Activated CD4-positive, alpha-beta memory T cell treated with anti-CD3 and anti-CD28 coated beads, Interleukin-2, amount 10 ng/mL, durations not matched to agents 7 days and 5 days (primary cell): ENCODE measurements around the gene FN3K. TPM values are rescaled to one million over a fixed set of nuclear protein-coding genes. Genes with fewer than 3 reads are reported as not detected.

Source experiments
- CTCF ChIA-PET: fragments of 350-600 bp; sonication (Branson Sonifier 250); formaldehyde crosslinking; loops from one replicate; lab custom pipeline; 2021; ENCODE audit warnings: antibody characterized with exemption, inconsistent platforms; lab: Charles Lee
- POLR2A ChIA-PET: fragments of 350-600 bp; sonication (Branson Sonifier 250); formaldehyde crosslinking; loops from one replicate; lab custom pipeline; 2021; ENCODE audit warnings: antibody characterized with exemption; lab: Charles Lee
- DNase-seq: peaks from one replicate; pipeline ENCODE4 v3.0.0-alpha.2; 2020
- H3K27ac Mint-ChIP-seq: one replicate; pipeline ENCODE4 v1.8.0; 2021; ENCODE audit warnings: mild to moderate bottlenecking, mixed read lengths
- H3K27me3 Mint-ChIP-seq: one replicate; pipeline ENCODE4 v1.8.0; 2021; ENCODE audit warnings: mixed read lengths
- H3K36me3 Mint-ChIP-seq: one replicate; pipeline ENCODE4 v1.8.0; 2021; ENCODE audit warnings: low read depth, mixed read lengths
- H3K4me1 Mint-ChIP-seq: one replicate; pipeline ENCODE4 v1.8.0; 2021; ENCODE audit warnings: mixed read lengths
- H3K4me3 Mint-ChIP-seq: one replicate; pipeline ENCODE4 v1.8.0; 2021; ENCODE audit warnings: mild to moderate bottlenecking, mixed read lengths
- H3K9me3 Mint-ChIP-seq: one replicate; pipeline ENCODE4 v1.8.0; 2021; ENCODE audit warnings: mixed read lengths
- total RNA-seq, 2 experiments: library from RNA; stranded (reverse); gene quantifications; one replicate each; pipeline ENCODE4 v1.2.3, GENCODE V29; 2021

Gene FN3K
- total RNA-seq, 2 experiments from 2014 or later = 2.4 to 3.7 TPM

DNA sequence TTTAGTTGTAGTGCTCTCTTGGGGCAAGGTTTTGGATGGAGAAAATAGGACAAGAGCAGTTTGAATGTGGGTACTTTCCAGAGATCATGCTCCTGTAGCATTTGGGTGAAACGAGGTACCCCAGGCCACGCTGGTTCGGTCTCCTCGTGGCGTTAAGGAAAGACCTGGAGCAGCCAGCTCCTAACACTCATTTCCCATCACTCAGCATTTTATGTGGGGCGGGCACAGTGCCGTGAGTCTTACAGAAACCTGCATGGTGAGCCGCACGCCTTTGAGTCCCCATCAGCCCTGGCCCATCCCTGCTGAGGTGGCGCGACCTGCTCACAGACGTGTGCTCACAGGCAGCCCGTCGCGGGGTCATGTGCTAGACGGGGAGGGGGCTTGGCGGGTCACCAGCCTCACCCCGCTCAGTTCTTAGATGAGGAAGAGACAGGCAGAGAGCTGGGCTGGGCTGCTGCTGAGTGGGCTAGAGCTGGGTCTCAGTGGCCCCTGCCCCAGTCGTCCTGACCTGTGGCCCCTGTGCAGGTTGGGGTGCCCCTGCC, 53.7 kb downstream of the FN3K start:
- Mint-ChIP-seq H3K4me3 (no peak overlapping the region), H3K4me1 (no peaks in the 10 kb centered on the region), H3K36me3 (peaks cover 4% of the 10 kb centered on the region), H3K27ac (no peak overlapping the region), H3K27me3 (no peaks in the 10 kb centered on the region), H3K9me3 (no peaks in the 10 kb centered on the region)
- DNase-seq = no peak
- ChIA-PET CTCF (no interaction called here), POLR2A (no interaction called here)

DNA sequence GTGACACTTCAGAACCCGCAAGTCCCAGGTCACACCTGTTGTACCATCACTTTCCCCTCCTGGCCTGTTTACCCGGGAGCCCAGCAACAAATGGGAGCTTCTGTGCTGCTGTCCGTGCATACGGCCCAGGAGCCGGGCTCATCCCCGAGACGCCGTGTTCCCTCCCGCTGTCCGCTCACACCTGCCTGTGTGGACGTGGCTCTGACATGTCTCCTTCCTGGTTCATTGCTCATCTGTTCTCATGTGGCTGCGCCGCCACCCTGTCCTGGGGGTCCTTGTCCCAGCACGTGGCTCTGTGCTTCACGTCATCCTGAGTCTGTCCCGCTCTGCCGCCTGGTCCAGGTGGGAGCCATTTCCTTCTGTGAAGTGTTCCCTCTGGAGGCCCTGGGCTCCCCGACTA, 54.4 kb downstream of the FN3K start:
- ChIA-PET CTCF (no interaction called here), POLR2A (no interaction called here)
- Mint-ChIP-seq H3K4me1 (no peaks in the 10 kb centered on the region), H3K4me3 (no peak overlapping the region), H3K27ac (no peak overlapping the region), H3K27me3 (no peaks in the 10 kb centered on the region), H3K36me3 (no peaks in the 10 kb centered on the region), H3K9me3 (no peaks in the 10 kb centered on the region)
- no peak for DNase-seq

DNA sequence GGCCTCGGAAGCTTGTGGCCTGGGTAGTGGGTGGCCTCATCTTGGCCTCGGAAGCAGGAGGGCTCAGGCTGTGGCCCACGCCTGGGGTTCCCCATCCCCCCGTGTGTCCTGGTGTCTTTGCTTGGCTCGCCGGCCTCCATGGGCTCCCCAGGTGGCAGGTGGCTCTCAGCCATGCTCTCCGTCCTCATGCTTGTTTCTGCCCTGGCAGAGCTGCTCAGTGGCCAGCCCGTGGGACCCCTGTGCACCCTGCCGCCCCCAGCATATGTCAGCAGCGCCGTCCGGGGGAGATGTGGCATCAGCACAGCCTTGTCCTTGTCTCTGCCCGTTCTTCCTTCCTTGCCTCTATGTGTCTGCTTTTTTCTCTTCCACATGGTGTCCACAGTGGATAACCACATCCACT, 55.0 kb downstream of the FN3K start:
- Mint-ChIP-seq H3K27me3 (no peaks in the 10 kb centered on the region), H3K4me3 (no peak overlapping the region), H3K27ac (no peak overlapping the region), H3K36me3 (no peaks in the 10 kb centered on the region), H3K4me1 (no peaks in the 10 kb centered on the region), H3K9me3 (no peaks in the 10 kb centered on the region)
- POLR2A ChIA-PET = no interaction called here
- DNase-seq = no peak
- CTCF ChIA-PET = no interaction called here

DNA sequence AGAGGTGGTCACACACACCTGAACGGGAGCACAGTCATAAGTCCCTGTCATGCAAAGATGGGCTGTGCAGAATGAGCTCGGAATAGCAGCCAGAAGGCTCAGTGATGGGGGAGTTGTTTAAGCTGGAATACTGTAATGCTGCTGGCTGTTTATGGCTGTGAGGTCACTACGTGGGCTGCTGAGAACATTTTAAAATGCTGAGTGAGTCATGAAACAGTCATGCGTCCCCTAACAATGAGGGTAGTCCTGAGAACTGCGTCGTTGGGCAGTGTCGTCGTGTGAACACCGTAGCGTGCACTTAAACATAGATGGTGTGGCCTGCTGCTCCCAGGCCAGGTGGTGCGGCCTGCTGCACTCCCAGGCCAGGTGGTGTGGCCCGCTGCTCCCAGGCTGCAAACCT, 56.1 kb downstream of the FN3K start:
- POLR2A ChIA-PET = no interaction called here
- no peak for DNase-seq
- no peaks in the 10 kb centered on the region for H3K4me1 Mint-ChIP-seq
- H3K36me3 Mint-ChIP-seq = no peaks in the 10 kb centered on the region
- H3K4me3 Mint-ChIP-seq = no peak overlapping the region
- CTCF ChIA-PET = no interaction called here
- no peaks in the 10 kb centered on the region for H3K27me3 Mint-ChIP-seq
- no peak overlapping the region for H3K27ac Mint-ChIP-seq
- H3K9me3 Mint-ChIP-seq = no peaks in the 10 kb centered on the region

DNA sequence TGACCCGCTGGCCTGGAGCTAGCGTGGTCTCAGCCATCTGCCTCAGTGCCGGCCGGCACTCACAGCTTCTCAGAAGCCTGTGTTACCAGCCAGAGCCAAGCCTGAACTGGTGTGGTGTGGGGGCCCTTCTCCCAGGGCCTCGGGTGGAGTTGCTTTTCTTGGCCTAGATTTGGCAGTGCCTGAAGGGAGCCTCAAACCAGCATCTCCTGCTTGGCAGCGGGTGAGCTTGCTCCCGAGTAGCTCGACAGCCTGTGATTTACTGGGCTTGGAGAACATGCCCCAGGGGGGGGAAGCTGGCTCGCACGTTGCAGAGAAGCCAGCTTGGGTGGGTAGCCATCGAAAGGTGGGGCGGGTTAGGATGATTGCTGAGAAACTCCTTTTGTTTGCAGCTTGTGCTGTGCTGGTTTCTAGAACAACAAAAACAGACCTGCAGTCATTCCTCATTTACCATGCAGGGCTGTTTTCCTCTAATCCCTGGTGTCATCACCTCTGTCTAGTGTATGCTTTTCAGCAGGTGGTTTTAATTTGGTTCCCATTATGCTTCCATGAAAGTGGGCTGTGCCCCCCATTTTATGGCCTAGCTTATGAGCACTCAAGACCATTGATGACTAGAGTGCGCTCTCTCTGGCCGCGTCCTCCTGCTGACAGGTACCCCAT, 58.7 kb downstream of the FN3K start:
- no peaks in the 10 kb centered on the region for H3K9me3 Mint-ChIP-seq
- H3K4me3 Mint-ChIP-seq = no peak overlapping the region
- CTCF ChIA-PET = interaction anchor here (0.5 to 1.0 kb wide), 2 partner anchors 12 to 15 kb away, joined by 3 read pairs; no protein-coding TSS in a partner anchor
- H3K36me3 Mint-ChIP-seq = peaks cover 5% of the 10 kb centered on the region
- POLR2A ChIA-PET = interaction anchor here (1.3 kb wide), 1 partner anchor 70 kb away, joined by 3 read pairs; no protein-coding TSS in a partner anchor
- no peaks in the 10 kb centered on the region for H3K27me3 Mint-ChIP-seq
- no peak for DNase-seq
- H3K27ac Mint-ChIP-seq = no peak overlapping the region
- no peaks in the 10 kb centered on the region for H3K4me1 Mint-ChIP-seq

DNA sequence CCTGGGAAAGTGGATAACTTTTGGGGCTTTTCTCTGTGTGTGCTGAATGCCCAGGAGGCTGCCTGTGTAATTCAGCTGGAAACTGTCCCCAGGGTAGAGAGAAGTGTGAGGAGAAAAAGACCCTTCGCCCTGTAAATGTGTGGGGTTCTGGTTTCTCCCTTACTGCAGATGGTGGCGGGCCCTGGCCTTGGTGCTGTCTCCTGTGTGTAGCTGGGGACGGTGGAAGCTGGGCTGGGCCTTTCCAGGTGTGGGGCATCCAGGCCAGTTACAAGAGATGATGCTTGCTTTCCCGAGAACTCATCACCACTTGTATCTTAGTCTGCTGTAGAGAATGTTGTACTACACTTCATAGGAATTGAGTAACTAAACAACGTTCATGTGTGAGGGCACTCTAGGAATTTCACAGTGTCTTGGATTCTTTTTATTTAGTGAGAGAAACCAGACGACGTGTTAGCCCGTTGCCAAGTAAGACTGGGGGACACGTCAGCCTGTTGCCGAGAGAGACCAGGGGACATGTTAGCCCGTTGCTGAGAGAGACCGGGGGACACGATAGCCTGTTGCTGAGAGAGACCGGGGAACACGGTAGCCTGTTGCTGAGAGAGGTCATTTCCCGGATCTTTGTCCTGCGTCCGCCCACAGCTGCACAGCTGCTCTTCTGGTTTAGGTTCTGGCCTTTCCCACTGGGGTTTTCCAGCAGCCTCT, 59.5 kb downstream of the FN3K start:
- Mint-ChIP-seq H3K36me3 (peaks cover 8% of the 10 kb centered on the region), H3K4me1 (no peaks in the 10 kb centered on the region), H3K4me3 (no peak overlapping the region), H3K27me3 (no peaks in the 10 kb centered on the region), H3K27ac (no peak overlapping the region), H3K9me3 (no peaks in the 10 kb centered on the region)
- DNase-seq = no peak
- ChIA-PET CTCF (no interaction called here), POLR2A (no interaction called here)

DNA sequence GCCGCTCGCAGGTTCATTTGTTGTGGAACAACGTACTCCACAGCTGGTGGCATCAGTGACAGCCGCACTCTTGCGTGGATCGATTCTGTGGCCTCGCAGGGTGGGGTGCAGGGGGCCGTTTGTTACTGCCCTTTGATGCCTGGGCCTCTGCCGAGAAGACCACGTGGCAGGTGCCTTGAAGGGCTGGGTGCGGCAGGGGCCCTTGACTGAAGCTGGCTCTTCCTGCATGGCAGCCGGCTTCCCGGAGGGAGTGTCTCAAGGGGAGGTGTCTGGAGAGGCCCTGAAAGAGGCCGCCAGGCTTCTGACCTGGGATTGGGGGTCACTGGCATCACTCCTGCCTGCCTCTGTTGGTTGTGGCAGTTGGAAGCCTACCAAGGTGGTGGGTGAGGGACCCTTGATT, 60.2 kb downstream of the FN3K start:
- Mint-ChIP-seq H3K4me1 (no peaks in the 10 kb centered on the region), H3K27ac (no peak overlapping the region), H3K27me3 (no peaks in the 10 kb centered on the region), H3K36me3 (peaks cover 14% of the 10 kb centered on the region), H3K9me3 (no peaks in the 10 kb centered on the region), H3K4me3 (no peak overlapping the region)
- POLR2A ChIA-PET = no interaction called here
- CTCF ChIA-PET = no interaction called here
- DNase-seq = no peak

DNA sequence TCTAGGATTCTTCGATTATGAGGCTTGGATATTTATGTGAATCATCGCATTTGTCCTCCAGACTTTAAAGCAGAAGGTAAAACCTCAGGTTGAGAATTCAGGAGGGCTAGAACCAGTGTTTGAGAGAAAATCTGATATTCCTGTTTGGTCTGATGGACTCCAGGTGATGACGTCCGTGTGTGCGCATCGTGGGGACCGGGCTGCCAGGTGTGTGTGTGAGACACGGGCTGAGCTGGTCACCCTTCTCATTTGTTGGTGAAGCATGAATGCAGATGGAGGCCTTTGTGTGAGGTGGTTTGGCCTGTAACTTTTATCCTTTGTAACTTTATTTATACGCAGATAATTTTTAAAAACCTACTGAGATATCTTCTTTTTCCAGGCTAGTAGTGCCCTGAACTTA, 61.6 kb downstream of the FN3K start:
- Mint-ChIP-seq H3K27me3 (no peaks in the 10 kb centered on the region), H3K9me3 (peaks cover 4% of the 10 kb centered on the region), H3K36me3 (peaks cover 24% of the 10 kb centered on the region), H3K27ac (no peak overlapping the region), H3K4me3 (no peak overlapping the region), H3K4me1 (peaks cover 4% of the 10 kb centered on the region)
- ChIA-PET CTCF (no interaction called here), POLR2A (no interaction called here)
- DNase-seq = no peak

DNA sequence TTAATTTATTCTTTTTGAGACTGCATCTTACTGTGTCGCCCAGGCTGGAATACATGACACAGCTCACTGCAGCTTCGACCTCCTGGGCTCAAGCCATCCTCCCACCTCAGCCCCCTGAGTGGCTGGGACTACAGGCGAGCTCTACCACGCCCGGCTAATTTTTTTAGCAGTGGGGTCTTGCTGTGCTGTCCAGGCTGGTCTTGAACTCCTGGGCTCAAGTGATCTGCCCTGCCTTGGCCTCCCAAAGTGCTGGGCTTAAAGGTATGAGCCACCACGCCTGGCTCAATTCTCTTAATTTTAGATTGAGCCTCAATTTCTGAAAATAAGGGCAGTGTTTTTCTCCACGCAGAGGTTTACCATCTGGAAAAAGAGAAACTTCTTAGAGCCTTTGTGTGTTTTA, 63.3 kb downstream of the FN3K start:
- no peak overlapping the region for H3K27ac Mint-ChIP-seq

DNA sequence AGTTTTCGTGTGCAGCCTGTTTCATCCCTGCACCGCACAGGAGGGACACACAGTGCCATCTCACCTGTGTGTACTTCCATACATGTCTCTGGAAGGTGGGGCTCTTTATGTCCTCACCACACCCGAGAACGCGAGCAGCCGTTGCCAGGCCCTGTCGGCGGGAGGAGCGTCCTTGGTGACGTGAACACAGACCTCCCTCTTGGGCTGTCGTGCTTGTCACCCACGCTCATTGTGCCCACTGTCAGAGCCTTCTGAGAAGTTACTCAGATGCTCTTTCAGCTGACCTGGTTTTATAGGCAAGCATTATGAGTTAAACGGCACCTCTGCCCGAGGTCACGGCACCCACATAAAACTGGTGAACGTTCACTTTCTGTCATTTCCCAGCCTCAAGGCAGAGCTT, 64.2 kb downstream of the FN3K start:
- POLR2A ChIA-PET = no interaction called here
- Mint-ChIP-seq H3K27ac (no peak overlapping the region), H3K27me3 (no peaks in the 10 kb centered on the region), H3K36me3 (peaks cover 24% of the 10 kb centered on the region), H3K4me1 (peaks cover 8% of the 10 kb centered on the region), H3K4me3 (no peak overlapping the region), H3K9me3 (peaks cover 4% of the 10 kb centered on the region)
- CTCF ChIA-PET = no interaction called here
- DNase-seq = no peak

More for the DNA sequence above, 63.3 kb downstream of the FN3K start:
- Mint-ChIP-seq H3K36me3 (peaks cover 24% of the 10 kb centered on the region), H3K27me3 (no peaks in the 10 kb centered on the region), H3K4me1 (peaks cover 8% of the 10 kb centered on the region), H3K4me3 (no peak overlapping the region), H3K9me3 (peaks cover 4% of the 10 kb centered on the region)
- no peak for DNase-seq
- CTCF ChIA-PET = interaction anchor here (0.6 to 0.7 kb wide), 2 partner anchors 11 to 243 kb away, joined by 3 read pairs; no protein-coding TSS in a partner anchor
- POLR2A ChIA-PET = no interaction called here

Other genes starting within 250 kb of the FN3K start
- 10 to 100 TPM; 53.3 to 68.2 TPM for gene FOXK2, start 215.9 kb upstream of the FN3K start, total RNA-seq
- gene WDR45B, start 87.2 kb upstream of the FN3K start, total RNA-seq = 10 to 100 TPM; 41.0 to 42.9 TPM
- gene RAB40B, start 36.9 kb upstream of the FN3K start, total RNA-seq = 1 to 10 TPM; 1.4 to 2.0 TPM
- gene FN3KRP, start 18.9 kb upstream of the FN3K start, total RNA-seq = 10 to 100 TPM; 30.4 to 32.1 TPM
- 100 to 1,000 TPM; 133 to 135 TPM for gene TBCD, start 16.4 kb downstream of the FN3K start, total RNA-seq
- not detected for gene ZNF750, start 104.4 kb downstream of the FN3K start, total RNA-seq